Measurements from ENCODE around the gene NPAS3. TPM values are rescaled to one million over a fixed set of nuclear protein-coding genes. Genes with fewer than 3 reads are reported as not detected.

Gene NPAS3
- total and polyA plus RNA-seq, 2 donors (not counting 3 experiments of a cell fraction or from before 2014, with no cell fraction given), result 0.10 to 0.13 TPM

DNA sequence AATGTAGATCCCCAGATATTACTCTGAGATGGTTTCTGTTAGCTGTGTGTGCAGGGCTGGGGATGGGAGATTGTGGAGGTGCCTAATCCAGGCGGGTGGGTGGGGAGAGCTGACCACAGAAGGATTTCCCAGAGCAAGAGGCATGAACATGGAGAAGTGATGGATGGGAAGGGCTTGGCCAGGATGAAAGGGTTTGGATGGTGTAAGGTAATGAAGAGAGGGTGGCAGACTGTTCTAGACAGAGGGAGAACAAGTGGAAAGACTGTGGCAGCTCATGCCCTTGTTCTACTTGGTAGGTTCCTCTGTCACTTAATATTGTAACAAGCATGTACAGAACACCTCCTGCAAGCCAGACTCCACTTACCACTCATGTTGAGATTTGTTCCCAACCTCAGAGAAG is 187.8 kb downstream of the NPAS3 start:
- no peak overlapping the region for H2AFZ ChIP-seq (ENCODE audit: low read depth, low read length)
- no peaks in the 10 kb centered on the region for H3K27me3 ChIP-seq (ENCODE audit: control insufficient read depth in 2 of 2, insufficient read depth in 2 of 2, low read length in 2 of 2)
- no peaks in the 10 kb centered on the region for H3K9me3 ChIP-seq (replicated peaks; ENCODE audit: control insufficient read depth, insufficient read depth, low read length)
- ChIA-PET POLR2A (no interaction called here), CTCF (no interaction called here)
- H3K27ac ChIP-seq (ENCODE audit: insufficient read depth, low read depth, low read length), result no peak overlapping the region
- no peak overlapping the region for H3K4me2 ChIP-seq (ENCODE audit: insufficient read depth, low read length)
- TF ChIP-seq GATA2 (IDR thresholded peaks at IDR 0.05; ENCODE audit: insufficient read depth, insufficient read length, low read depth, low read length), result no peak
- no peak for TF ChIP-seq EZH2 (IDR thresholded peaks at IDR 0.05; ENCODE audit: borderline replicate concordance, low read depth, low read length, severe bottlenecking)
- TF ChIP-seq JUN (IDR thresholded peaks at IDR 0.05; ENCODE audit: borderline replicate concordance, insufficient read depth, insufficient read length, low read depth), result no peak
- TF ChIP-seq POLR2A (IDR thresholded peaks at IDR 0.05; ENCODE audit: low read depth, low read length), result no peak
- TF ChIP-seq POLR2AphosphoS5 (IDR thresholded peaks at IDR 0.05; ENCODE audit: insufficient read depth, low read depth, low read length), result no peak
- TF ChIP-seq, protein P1, sequence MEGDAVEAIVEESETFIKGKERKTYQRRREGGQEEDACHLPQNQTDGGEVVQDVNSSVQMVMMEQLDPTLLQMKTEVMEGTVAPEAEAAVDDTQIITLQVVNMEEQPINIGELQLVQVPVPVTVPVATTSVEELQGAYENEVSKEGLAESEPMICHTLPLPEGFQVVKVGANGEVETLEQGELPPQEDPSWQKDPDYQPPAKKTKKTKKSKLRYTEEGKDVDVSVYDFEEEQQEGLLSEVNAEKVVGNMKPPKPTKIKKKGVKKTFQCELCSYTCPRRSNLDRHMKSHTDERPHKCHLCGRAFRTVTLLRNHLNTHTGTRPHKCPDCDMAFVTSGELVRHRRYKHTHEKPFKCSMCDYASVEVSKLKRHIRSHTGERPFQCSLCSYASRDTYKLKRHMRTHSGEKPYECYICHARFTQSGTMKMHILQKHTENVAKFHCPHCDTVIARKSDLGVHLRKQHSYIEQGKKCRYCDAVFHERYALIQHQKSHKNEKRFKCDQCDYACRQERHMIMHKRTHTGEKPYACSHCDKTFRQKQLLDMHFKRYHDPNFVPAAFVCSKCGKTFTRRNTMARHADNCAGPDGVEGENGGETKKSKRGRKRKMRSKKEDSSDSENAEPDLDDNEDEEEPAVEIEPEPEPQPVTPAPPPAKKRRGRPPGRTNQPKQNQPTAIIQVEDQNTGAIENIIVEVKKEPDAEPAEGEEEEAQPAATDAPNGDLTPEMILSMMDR (IDR thresholded peaks at IDR 0.05; ENCODE audit: extremely low read depth in 1 of 2, insufficient read depth in 1 of 2, low read depth in 1 of 2, low read length in 2 of 2), result no peak
- TF ChIP-seq, protein P2, sequence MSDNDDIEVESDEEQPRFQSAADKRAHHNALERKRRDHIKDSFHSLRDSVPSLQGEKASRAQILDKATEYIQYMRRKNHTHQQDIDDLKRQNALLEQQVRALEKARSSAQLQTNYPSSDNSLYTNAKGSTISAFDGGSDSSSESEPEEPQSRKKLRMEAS (IDR thresholded peaks at IDR 0.05; ENCODE audit: insufficient read depth, insufficient read length), result no peak
- TF ChIP-seq MYC (IDR thresholded peaks at IDR 0.05; ENCODE audit: low read depth, low read length), result no peak
- no peak for TF ChIP-seq FOS (IDR thresholded peaks at IDR 0.05; ENCODE audit: borderline replicate concordance, insufficient read depth, low read length)
- no TSS peak for BruUV-seq (replicated peaks)
- FAIRE-seq, result no peak
- no peak overlapping the region for H3K9ac ChIP-seq (replicated peaks; ENCODE audit: extremely low read depth, insufficient read depth, low read length)
- H3K4me1 ChIP-seq (ENCODE audit: control insufficient read depth, extremely low read depth, insufficient read depth, low read length), result peaks cover 11% of the 10 kb centered on the region
- H3K4me3 ChIP-seq (replicated peaks in 1 of 3; ENCODE audit: insufficient read depth in 1 of 3, low read depth in 1 of 3, low read length in 3 of 3), result no peak overlapping the region
- no peaks in the 10 kb centered on the region for H3K79me2 ChIP-seq (ENCODE audit: control insufficient read depth, insufficient read depth, low read length)
- no peaks in the 10 kb centered on the region for H3K9me1 ChIP-seq (replicated peaks; ENCODE audit: control insufficient read depth, extremely low read depth, insufficient read depth, low read length)
- dilution Hi-C loops (cut with MboI; ENCODE audit: extremely low pct_ligation_motif_present, low sequenced_read_pairs), result no loop called here
- H3K36me3 ChIP-seq (ENCODE audit: control insufficient read depth in 2 of 2, extremely low read depth in 1 of 2, insufficient read depth in 2 of 2, low read length in 2 of 2), result no peaks in the 10 kb centered on the region
- intact Hi-C loops (cut with micrococcal nuclease), result no loop called here
- H4K20me1 ChIP-seq (replicated peaks; ENCODE audit: control insufficient read depth, extremely low read depth, insufficient read depth, low read length), result no peaks in the 10 kb centered on the region
- no peak for DNase-seq (ENCODE audit: low read depth, low spot score)

Data from endothelial cell of umbilical vein (primary cell).